Upper lobe of right lung (tissue), 1 donor: ENCODE data around the gene GRAP. TPM values are rescaled to one million over a fixed set of nuclear protein-coding genes. Genes with fewer than 3 reads are reported as not detected.

ENCODE experiments used
- ATAC-seq: fragments of 200-7000 bp; cut with Tn5 transposase; one replicate; pipeline ENCODE4 v1.9.1; 2020; ENCODE audit warnings: mild to moderate bottlenecking, moderate library complexity
- DNase-seq: peaks from one replicate; pipeline ENCODE4 v3.0.0-alpha.2; 2020
- H3K27ac ChIP-seq: fragments of 200-600 bp; one replicate; pipeline ENCODE4 v1.8.0; 2022
- H3K27me3 ChIP-seq: fragments of 200-600 bp; one replicate; pipeline ENCODE4 v1.8.0; 2022; ENCODE audit warnings: mild to moderate bottlenecking
- H3K36me3 ChIP-seq: fragments of 200-600 bp; one replicate; pipeline ENCODE4 v1.8.0; 2022
- H3K4me1 ChIP-seq: fragments of 200-600 bp; one replicate; pipeline ENCODE4 v1.8.0; 2022
- H3K4me3 ChIP-seq: fragments of 200-600 bp; one replicate; pipeline ENCODE4 v1.8.0; 2022; ENCODE audit warnings: mild to moderate bottlenecking
- H3K9me3 ChIP-seq: fragments of 200-600 bp; one replicate; pipeline ENCODE4 v1.8.0; 2022
- CTCF ChIP-seq: fragments of 200-600 bp; IDR thresholded peaks from one replicate; pipeline ENCODE4 v1.8.0; 2022; ENCODE audit warnings: antibody characterized with exemption
- intact Hi-C: fragments of 100-400 bp; cut with DNase I; formaldehyde crosslinking; loops from one replicate; pipeline ENCODE4 v1.11.0; 2022
- total RNA-seq: library from RNA; stranded (reverse); fragmentation: NEBNext Ultra II Directional; extraction: Animal tissue kit (Norgen Biotek cat#: 25700); gene quantifications from one replicate; pipeline ENCODE4 v1.2.1, GENCODE V29; 2021
- donor health status: DM: no; HTN: yes; CAD: no; lungs with severe emphysema.

GRAP gene
- total RNA-seq, 1 donor from 2014 or later: 10.6 TPM

- DNase-seq: no peak
- no peak for TF ChIP-seq CTCF
- Histone ChIP-seq H3K36me3 (peaks cover 5% of the 10 kb centered on the region), H3K4me1 (no peaks in the 10 kb centered on the region), H3K9me3 (no peaks in the 10 kb centered on the region), H3K27ac (no peak overlapping the region), H3K4me3 (no peak overlapping the region), H3K27me3 (no peaks in the 10 kb centered on the region)
- no peak for ATAC-seq
- intact Hi-C loops: loop anchor here (10.0 kb wide), 1 partner anchor 50 kb away; no protein-coding TSS in a partner anchor
Measured at GRCh38 chr17:18974407-18975149, 72.2 kb downstream of the GRAP start.

- Histone ChIP-seq H3K27me3 (no peaks in the 10 kb centered on the region), H3K36me3 (no peaks in the 10 kb centered on the region), H3K9me3 (no peaks in the 10 kb centered on the region), H3K27ac (no peak overlapping the region), H3K4me1 (peaks cover 14% of the 10 kb centered on the region), H3K4me3 (no peak overlapping the region)
- ATAC-seq: no peak
- no peak for DNase-seq
- intact Hi-C loops: loop anchor here (10.0 kb wide), 1 partner anchor 53 kb away; no protein-coding TSS in a partner anchor
- no peak for TF ChIP-seq CTCF
Measured at GRCh38 chr17:18971801-18972200, 75.0 kb downstream of the GRAP start.

Other genes with a start within 250 kb of the GRAP start
- gene PRPSAP2, start 188.8 kb downstream of the GRAP start, total RNA-seq: 26.3 TPM
- not detected for gene SLC5A10, start 94.8 kb downstream of the GRAP start, total RNA-seq
- 8.3 TPM for gene FAM83G, start 42.2 kb downstream of the GRAP start, total RNA-seq
- 16.6 TPM for gene GRAPL, start 80.6 kb upstream of the GRAP start, total RNA-seq
- 54.5 TPM for gene EPN2, start 190.4 kb upstream of the GRAP start, total RNA-seq